ENCODE data around the gene ZBTB11.

DNA sequence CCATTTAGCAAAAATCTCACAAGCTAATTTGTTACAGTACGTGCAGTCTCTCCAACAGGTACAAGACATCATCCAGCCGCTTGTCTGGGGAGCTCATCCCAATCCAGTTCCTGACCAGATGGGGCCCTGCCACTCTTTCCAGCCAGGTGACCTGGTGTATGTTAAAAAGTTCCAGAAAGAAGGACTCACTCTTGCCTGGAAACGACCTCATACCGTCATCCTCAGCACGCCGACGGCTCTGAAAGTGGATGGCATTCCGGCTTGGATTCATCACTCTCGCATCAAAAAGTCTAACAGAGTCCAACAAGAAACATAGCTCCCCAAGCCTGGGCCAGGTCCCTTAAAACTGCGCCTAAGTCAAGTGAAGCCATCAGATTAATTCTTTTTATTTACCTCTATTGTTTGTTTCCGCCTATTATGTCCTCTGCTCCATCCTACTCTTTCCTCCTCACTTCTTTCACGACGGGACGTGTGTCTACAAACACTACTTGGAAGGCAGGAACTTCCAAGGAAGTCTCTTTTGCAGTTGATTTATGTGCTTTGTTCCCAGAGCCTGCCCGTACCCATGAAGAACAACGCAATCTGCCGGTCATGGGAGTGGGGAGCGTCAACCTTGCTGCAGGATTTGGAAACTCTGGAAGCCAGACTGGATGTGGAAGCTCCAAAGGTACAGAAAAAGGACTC, 37.5 kb downstream of the ZBTB11 start:
- TF ChIP-seq, protein P1, sequence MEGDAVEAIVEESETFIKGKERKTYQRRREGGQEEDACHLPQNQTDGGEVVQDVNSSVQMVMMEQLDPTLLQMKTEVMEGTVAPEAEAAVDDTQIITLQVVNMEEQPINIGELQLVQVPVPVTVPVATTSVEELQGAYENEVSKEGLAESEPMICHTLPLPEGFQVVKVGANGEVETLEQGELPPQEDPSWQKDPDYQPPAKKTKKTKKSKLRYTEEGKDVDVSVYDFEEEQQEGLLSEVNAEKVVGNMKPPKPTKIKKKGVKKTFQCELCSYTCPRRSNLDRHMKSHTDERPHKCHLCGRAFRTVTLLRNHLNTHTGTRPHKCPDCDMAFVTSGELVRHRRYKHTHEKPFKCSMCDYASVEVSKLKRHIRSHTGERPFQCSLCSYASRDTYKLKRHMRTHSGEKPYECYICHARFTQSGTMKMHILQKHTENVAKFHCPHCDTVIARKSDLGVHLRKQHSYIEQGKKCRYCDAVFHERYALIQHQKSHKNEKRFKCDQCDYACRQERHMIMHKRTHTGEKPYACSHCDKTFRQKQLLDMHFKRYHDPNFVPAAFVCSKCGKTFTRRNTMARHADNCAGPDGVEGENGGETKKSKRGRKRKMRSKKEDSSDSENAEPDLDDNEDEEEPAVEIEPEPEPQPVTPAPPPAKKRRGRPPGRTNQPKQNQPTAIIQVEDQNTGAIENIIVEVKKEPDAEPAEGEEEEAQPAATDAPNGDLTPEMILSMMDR (conservative IDR thresholded peaks at IDR 0.05 in 1 of 2, IDR thresholded peaks at IDR 0.05 in 1 of 2; ENCODE audit: extremely low read depth in 1 of 2, insufficient read depth in 1 of 2, low read depth in 1 of 2, low read length in 2 of 2) = no peak
- TF ChIP-seq EZH2 (IDR thresholded peaks at IDR 0.05; ENCODE audit: borderline replicate concordance, low read length) = no peak

Data from mammary epithelial cell (primary cell).